Uterus (tissue), 2 donors: ENCODE data around the gene ANKRD6.

ENCODE experiments used
- POLR2A ChIP-seq, 2 donors: fragments of 450-650 bp; IDR thresholded peaks; one replicate each; pipeline ENCODE4 v1.6.1; 2016; ENCODE audit warnings: antibody characterized with exemption in 2 of 2, mild to moderate bottlenecking in 1 of 2, moderate library complexity in 1 of 2
- TF ChIP-seq, protein P1 (sequence below), 4 experiments: fragments of 200-600 bp in 2 of 4; fragments of 450-650 bp in 2 of 4; sonication (generic) in 2 of 4; IDR thresholded peaks; one replicate each; pipeline ENCODE4 v1.5.1; 2016 to 2019; ENCODE audit warnings: antibody characterized with exemption in 4 of 4, mild to moderate bottlenecking in 2 of 4, moderate library complexity in 1 of 4

DNA sequence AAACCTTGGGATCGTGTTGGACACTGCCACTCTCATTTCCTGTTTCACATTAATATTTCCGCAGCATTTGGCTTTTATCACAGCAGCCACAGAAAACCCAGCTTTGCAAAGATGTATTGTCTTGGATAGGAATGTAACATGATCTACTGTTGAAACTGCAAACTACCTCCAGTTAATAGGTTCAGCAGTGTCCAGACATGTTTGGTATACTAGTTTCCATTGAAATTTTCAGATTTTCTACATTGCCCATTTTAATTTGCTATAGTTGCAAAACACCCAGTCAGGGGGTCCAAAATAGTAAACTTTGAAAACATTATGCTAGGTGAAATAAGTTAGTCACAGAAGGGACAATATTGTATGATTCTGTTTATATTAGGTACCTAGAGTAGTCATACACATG, 3.3 kb downstream of the ANKRD6 start:
- TF ChIP-seq, protein P1, sequence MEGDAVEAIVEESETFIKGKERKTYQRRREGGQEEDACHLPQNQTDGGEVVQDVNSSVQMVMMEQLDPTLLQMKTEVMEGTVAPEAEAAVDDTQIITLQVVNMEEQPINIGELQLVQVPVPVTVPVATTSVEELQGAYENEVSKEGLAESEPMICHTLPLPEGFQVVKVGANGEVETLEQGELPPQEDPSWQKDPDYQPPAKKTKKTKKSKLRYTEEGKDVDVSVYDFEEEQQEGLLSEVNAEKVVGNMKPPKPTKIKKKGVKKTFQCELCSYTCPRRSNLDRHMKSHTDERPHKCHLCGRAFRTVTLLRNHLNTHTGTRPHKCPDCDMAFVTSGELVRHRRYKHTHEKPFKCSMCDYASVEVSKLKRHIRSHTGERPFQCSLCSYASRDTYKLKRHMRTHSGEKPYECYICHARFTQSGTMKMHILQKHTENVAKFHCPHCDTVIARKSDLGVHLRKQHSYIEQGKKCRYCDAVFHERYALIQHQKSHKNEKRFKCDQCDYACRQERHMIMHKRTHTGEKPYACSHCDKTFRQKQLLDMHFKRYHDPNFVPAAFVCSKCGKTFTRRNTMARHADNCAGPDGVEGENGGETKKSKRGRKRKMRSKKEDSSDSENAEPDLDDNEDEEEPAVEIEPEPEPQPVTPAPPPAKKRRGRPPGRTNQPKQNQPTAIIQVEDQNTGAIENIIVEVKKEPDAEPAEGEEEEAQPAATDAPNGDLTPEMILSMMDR (IDR thresholded peaks at IDR 0.05) = no peak
- TF ChIP-seq POLR2A (IDR thresholded peaks at IDR 0.05) = no peak
